GM12874 (cell line): Measurements from ENCODE around the gene NMRK1.

Source experiments
- CTCF ChIP-seq: IDR thresholded peaks from 2 replicates; pipeline ENCODE4 v1.5.1; 2011; ENCODE audit warnings: low read depth, mild to moderate bottlenecking, control low read depth, low read length, moderate library complexity; ENCODE audit not compliant: insufficient read depth

The NMRK1 gene

GRCh38 chr9:75101004-75101588, 13.1 kb upstream of the NMRK1 start:
- TF ChIP-seq CTCF = no peak

GRCh38 chr9:75096796-75097195, 8.8 kb upstream of the NMRK1 start:
- no peak for TF ChIP-seq CTCF

GRCh38 chr9:75092766-75093165, 4.8 kb upstream of the NMRK1 start:
- no peak for TF ChIP-seq CTCF

GRCh38 chr9:75090579-75090978, 2.6 kb upstream of the NMRK1 start:
- no peak for TF ChIP-seq CTCF

GRCh38 chr9:75089373-75089766, 1.4 kb upstream of the NMRK1 start:
- no peak for TF ChIP-seq CTCF

GRCh38 chr9:75088646-75089372, 854 bp upstream of the NMRK1 start:
- no peak for TF ChIP-seq CTCF

- no peak for TF ChIP-seq CTCF
These were observed 599 bp downstream of the NMRK1 start for GRCh38 chr9:75087289-75087823.
